HG03439 (cell line): ENCODE results near the gene PLEKHG7.
"Not testable (repeated sequence)": the region's sequence is repeated elsewhere in the genome, so short reads cannot be mapped to it uniquely, and the experiment has no call there.

Source experiments
- ATAC-seq: cut with Tn5 transposase; IDR thresholded peaks from one replicate; pipeline ENCODE4 v1.9.1; 2021; ENCODE audit warnings: mild to moderate bottlenecking, moderate library complexity; ENCODE audit not compliant: unreplicated experiment

PLEKHG7 gene

GRCh38 chr12:92786045-92786444 is 83.3 kb downstream of the PLEKHG7 start:
- ATAC-seq, result no peak

GRCh38 chr12:92794356-92794755 is 91.6 kb downstream of the PLEKHG7 start:
- ATAC-seq, result not testable (repeated sequence)

- ATAC-seq, result no peak
Measured at GRCh38 chr12:92794814-92795213, 92.0 kb downstream of the PLEKHG7 start.

- ATAC-seq, result no peak
Measured at GRCh38 chr12:92796650-92797049, 93.9 kb downstream of the PLEKHG7 start.

GRCh38 chr12:92802906-92803305 is 100.1 kb downstream of the PLEKHG7 start:
- ATAC-seq, result no peak

GRCh38 chr12:92803903-92804302 is 101.1 kb downstream of the PLEKHG7 start:
- no peak for ATAC-seq

- ATAC-seq, result peak; percentile 66
Measured at GRCh38 chr12:92810370-92810769, 107.6 kb downstream of the PLEKHG7 start.

GRCh38 chr12:92814584-92814983 is 111.8 kb downstream of the PLEKHG7 start:
- ATAC-seq, result no peak

- no peak for ATAC-seq
Measured at GRCh38 chr12:92821142-92821541, 118.4 kb downstream of the PLEKHG7 start.
